ENCODE results near the gene CGB1. TPM values are rescaled to one million over a fixed set of nuclear protein-coding genes. Genes with fewer than 3 reads are reported as not detected.

CGB1 gene
- total RNA-seq, 4 donors from 2014 or later = not detected

DNA sequence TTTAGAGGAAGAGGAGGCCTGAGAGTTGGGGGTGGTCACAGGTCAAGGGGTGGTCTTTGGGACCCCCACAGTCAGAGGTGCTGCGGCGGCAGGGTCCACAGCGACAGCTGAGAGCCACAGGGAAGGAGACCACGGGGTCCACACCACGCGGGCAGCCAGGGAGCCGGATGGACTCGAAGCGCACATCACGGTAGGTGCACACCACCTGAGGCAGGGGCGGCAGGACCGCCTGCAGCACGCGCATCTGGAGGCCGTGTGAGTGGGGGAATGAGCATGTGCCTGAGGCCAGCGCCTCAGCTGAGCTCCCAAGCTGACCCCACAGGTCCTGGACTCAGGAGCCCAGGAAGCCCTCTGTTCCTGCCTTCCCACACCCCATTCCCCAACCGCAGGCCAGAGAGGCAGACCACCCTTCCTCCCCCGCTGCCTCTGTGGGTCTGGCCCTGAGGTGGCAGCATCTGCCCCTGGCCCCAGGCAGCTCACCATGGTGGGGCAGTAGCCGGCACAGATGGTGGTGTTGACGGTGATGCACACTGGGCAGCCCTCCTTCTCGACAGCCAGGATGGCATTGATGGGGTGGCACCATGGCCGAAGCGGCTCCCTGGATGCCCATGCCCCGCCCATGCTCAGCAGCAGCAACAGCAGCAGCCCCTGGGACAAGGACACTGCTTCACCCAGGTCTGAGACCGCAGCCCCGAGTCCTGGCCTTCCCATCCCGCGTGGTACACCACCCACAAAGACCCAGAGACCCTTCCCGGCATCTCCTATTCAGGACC lies 20.4 kb downstream of the CGB1 start:
- TF ChIP-seq, protein P1, sequence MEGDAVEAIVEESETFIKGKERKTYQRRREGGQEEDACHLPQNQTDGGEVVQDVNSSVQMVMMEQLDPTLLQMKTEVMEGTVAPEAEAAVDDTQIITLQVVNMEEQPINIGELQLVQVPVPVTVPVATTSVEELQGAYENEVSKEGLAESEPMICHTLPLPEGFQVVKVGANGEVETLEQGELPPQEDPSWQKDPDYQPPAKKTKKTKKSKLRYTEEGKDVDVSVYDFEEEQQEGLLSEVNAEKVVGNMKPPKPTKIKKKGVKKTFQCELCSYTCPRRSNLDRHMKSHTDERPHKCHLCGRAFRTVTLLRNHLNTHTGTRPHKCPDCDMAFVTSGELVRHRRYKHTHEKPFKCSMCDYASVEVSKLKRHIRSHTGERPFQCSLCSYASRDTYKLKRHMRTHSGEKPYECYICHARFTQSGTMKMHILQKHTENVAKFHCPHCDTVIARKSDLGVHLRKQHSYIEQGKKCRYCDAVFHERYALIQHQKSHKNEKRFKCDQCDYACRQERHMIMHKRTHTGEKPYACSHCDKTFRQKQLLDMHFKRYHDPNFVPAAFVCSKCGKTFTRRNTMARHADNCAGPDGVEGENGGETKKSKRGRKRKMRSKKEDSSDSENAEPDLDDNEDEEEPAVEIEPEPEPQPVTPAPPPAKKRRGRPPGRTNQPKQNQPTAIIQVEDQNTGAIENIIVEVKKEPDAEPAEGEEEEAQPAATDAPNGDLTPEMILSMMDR (IDR thresholded peaks at IDR 0.05) = no peak
- ATAC-seq (ENCODE audit: low FRiP score) = no peak
- DNase-seq (ENCODE audit: low spot score) = no peak

DNA sequence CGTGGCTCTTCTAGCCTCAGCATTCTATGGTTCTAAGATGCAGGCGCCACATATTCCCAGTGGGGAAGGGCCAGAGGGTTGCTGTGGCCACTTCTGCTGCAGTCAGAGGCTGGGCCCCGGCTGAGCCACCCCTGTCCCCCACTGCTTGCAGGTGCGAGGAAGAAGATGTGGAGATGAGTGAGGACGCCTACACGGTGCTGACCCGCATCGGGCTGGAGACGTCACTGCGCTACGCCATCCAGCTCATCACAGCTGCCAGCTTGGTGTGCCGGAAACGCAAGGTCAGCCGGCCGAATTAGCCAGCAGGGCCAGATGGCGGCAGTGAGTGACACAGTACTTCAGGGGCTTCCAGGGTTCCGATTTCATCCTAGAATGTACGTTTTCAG lies 21.8 kb downstream of the CGB1 start:
- TF ChIP-seq, protein P1 (IDR thresholded peaks at IDR 0.05) = no peak
- DNase-seq (ENCODE audit: low spot score) (no peak), ATAC-seq (ENCODE audit: low FRiP score) (no peak)

DNA sequence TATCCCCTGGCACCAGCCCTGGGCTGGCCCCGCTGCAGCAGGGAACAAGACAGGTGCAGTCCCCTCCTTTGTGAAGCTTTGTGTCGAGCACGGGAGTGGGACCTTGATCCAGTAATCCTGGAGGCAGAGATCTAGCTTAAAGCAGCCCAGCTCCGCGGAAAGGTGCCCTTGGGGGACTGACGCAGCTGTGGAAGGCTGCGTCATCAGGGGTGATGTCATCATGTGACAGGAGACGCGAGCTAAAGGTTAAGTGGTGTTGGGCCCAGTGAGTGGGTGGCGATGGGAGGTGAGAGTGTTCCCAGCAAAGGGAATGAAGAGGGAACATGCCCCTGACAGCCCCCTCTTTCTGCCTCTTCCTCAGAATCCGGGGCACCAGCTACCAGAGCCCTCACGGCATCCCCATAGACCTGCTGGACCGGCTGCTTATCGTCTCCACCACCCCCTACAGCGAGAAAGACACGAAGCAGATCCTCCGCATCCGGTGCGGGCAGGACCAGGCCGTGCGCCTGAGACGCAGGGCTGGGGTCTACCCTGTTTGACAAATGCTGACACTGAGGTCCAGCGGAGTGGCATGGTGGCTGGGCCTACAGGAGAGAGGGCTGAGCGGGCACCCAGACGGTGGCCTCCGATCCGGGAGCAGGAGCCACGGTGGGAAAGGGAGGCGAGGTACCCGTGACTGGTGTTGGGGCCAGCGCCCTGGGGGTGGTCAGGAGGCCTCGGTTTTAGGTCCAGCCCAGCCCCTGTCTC lies 22.4 kb downstream of the CGB1 start:
- TF ChIP-seq, protein P1 (IDR thresholded peaks at IDR 0.05) = no peak

DNA sequence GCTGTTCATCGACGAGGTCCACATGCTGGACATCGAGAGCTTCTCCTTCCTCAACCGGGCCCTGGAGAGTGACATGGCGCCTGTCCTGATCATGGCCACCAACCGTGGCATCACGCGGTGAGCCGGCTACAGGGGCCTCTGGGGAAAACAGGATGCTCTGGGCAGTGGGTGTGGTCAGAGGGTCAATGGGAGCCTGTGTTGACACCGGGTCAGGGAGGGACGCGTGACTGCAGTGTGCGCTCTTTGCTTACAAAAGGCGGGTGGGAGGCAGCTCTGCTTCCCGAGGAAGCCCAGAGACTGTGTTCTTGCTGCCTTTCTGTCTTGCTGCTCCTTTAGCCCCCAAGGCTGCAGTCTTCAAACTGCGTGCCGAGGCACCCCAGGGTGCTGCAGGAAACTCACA lies 25.5 kb downstream of the CGB1 start:
- DNase-seq (ENCODE audit: low spot score) = no peak
- ATAC-seq (ENCODE audit: low FRiP score) = no peak
- TF ChIP-seq, protein P1 (IDR thresholded peaks at IDR 0.05) = no peak

More for the DNA sequence above, 22.4 kb downstream of the CGB1 start:
- ATAC-seq (ENCODE audit: low FRiP score) (no peak), DNase-seq (ENCODE audit: low spot score) (no peak)

DNA sequence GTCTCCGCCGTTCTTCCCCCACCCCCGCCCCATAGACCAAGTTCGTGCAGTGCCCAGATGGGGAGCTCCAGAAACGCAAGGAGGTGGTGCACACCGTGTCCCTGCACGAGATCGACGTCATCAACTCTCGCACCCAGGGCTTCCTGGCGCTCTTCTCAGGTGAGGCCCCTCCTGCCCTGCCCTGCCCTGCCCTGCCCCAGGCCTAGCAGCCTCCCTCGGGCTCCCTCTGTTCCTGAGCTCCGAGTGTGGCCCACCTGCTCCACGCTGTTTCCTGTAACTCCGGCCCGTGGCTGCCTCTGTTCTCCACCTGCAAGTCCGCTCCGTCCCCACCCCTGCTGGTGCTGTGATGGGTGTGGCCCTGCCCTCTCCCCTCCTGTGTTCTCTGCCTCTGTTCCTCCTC lies 26.2 kb downstream of the CGB1 start:
- TF ChIP-seq, protein P1 (IDR thresholded peaks at IDR 0.05) = no peak
- no peak for DNase-seq (ENCODE audit: low spot score)
- ATAC-seq (ENCODE audit: low FRiP score) = no peak

DNA sequence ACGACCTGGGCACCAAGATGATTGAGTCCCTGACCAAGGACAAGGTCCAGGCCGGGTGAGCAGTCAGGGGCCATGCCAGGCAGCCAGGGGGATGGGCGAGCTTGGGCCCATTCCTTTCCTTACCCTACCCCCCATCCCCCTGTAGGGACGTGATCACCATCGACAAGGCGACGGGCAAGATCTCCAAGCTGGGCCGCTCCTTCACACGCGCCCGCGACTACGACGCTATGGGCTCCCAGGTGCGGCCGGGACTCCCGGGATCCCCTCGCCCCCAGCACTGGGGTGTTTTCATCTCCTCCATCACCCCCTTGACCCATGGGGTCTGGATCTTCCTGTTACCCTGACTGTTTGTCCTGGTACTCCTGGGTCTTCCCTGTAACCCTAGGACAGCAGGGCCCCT lies 26.9 kb downstream of the CGB1 start:
- TF ChIP-seq, protein P1 (IDR thresholded peaks at IDR 0.05) = no peak
- DNase-seq (ENCODE audit: low spot score) = no peak
- no peak for ATAC-seq (ENCODE audit: low FRiP score)

Data from omental fat pad (tissue), 4 donors.